A204.1 (cell line): ENCODE data around the gene TCF4.

ENCODE experiments used
- FAIRE-seq: peaks from 2 replicates; lab custom pipeline; 2012; peaks lifted over from hg19 to GRCh38; lab: Jason Lieb, UNC

The TCF4 gene

GRCh38 chr18:55346961-55347740, 240.8 kb downstream of the TCF4 start:
- no peak for FAIRE-seq

GRCh38 chr18:55346387-55346786, 241.6 kb downstream of the TCF4 start:
- FAIRE-seq, result no peak

- FAIRE-seq, result no peak
Observed at GRCh38 chr18:55345103-55345950, 242.7 kb downstream of the TCF4 start.

GRCh38 chr18:55343396-55344073, 244.5 kb downstream of the TCF4 start:
- peak; percentile 21 for FAIRE-seq

GRCh38 chr18:55340998-55341397, 247.0 kb downstream of the TCF4 start:
- no peak for FAIRE-seq

- FAIRE-seq, result no peak
Observed at GRCh38 chr18:55339990-55340389, 248.0 kb downstream of the TCF4 start.

GRCh38 chr18:55338978-55339650, 248.9 kb downstream of the TCF4 start:
- FAIRE-seq, result no peak

GRCh38 chr18:55337908-55338521, 250.0 kb downstream of the TCF4 start:
- no peak for FAIRE-seq

- FAIRE-seq, result no peak
Observed at GRCh38 chr18:55337138-55337537, 250.9 kb downstream of the TCF4 start.

GRCh38 chr18:55336438-55337100, 251.4 kb downstream of the TCF4 start:
- no peak for FAIRE-seq

GRCh38 chr18:55334875-55335274, 253.1 kb downstream of the TCF4 start:
- FAIRE-seq, result no peak

- FAIRE-seq, result no peak
Observed at GRCh38 chr18:55331301-55331700, 256.7 kb downstream of the TCF4 start.

GRCh38 chr18:55328301-55328700, 259.7 kb downstream of the TCF4 start:
- no peak for FAIRE-seq

GRCh38 chr18:55327454-55327853, 260.5 kb downstream of the TCF4 start:
- FAIRE-seq, result no peak

GRCh38 chr18:55326134-55326533, 261.9 kb downstream of the TCF4 start:
- FAIRE-seq, result no peak

GRCh38 chr18:55324166-55324565, 263.8 kb downstream of the TCF4 start:
- no peak for FAIRE-seq

- no peak for FAIRE-seq
Observed at GRCh38 chr18:55323051-55323994, 264.7 kb downstream of the TCF4 start.

GRCh38 chr18:55322178-55322735, 265.7 kb downstream of the TCF4 start:
- no peak for FAIRE-seq

- no peak for FAIRE-seq
Observed at GRCh38 chr18:55321265-55322177, 266.5 kb downstream of the TCF4 start.
